HG02852 (cell line): ENCODE results near the gene C1QTNF5.

ENCODE experiments used
- ATAC-seq: cut with Tn5 transposase; IDR thresholded peaks from one replicate; pipeline ENCODE4 v1.9.1; 2021; ENCODE audit warnings: mild to moderate bottlenecking, moderate library complexity; ENCODE audit not compliant: unreplicated experiment

Gene C1QTNF5

GRCh38 chr11:119318240-119319135 lies 22.2 kb downstream of the C1QTNF5 start:
- ATAC-seq: no peak

DNA sequence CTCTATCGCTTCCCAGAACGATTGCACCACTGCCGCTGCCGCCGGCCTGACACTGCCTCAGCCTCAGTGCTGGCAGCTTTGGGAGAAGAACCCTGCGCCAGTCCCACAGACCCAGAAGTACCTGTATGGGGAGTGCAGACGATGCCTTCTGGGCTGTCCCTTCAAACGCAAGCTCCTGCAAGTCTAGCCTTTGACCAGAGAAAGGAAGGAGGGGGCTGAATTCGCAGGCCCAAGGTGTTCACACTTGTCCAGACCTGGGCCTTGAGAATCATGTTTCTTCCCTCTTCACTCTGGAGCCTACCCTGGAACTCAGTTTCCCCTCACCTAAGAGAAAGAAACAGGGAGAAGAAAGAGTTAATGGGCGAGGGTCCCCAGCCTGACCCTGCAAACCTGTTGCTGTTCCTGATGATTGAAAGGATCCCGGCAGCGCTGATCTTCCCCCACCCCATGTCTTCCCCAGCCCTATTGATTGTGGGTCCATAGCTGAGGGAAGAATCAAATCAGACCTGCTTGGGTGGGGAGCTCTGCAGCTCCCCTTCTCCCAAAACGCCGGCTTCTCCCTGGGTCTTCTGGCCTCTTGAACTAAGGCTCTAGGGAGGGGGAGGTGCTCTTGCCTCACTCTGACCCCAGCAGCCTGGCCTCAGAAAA lies 23.0 kb downstream of the C1QTNF5 start:
- ATAC-seq: no peak

DNA sequence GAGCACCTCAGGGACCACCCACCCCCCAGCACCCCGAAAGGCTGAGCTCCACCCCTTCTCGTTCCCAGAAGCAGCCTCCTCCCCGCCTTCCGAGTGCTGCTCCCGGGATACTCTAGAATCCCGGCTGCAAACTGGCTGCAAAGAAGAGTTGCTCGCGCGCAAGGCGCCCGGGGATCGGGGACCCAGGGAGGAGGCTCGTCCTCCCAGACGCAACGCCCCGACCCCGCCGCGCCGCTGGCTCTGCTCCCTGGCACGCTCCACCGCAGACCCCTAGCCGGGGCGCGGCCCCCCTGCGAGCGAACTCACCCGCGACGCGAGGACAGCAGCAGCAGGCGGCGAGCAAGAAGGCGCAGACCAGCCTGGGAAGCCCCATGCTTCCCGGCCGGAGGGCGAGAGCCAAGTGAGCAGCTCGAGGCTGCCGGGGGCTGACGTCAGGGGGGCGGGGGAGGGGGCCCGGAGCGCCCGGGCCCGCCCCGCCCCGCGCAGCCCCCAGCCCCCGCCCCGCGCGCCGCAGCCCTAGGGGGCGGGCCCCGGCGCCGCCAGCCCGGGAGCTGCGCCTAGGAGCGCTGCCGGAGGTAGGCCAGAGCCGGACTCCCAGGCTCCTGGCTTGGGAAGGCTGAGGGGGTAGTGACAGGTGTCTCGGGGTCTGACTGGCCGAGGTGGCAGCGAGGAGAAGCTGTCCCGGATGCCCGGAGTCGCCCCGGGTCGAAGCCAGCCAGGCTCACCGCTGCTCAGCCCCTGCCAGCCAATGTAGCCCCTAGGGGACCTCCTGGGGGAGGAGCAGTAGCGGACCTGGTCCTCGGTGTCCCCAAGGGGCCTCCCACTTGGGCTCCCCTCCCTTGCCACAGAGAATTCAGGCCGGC lies 23.7 kb downstream of the C1QTNF5 start, which contains the start of gene MCAM:
TSS of gene MCAM (minus strand) at position 402 of the 863 bp plus-strand sequence. CDS start at position 373, 29 bp downstream.
- ATAC-seq: no peak

GRCh38 chr11:119316016-119316728 lies 24.5 kb downstream of the C1QTNF5 start:
- ATAC-seq: no peak

DNA sequence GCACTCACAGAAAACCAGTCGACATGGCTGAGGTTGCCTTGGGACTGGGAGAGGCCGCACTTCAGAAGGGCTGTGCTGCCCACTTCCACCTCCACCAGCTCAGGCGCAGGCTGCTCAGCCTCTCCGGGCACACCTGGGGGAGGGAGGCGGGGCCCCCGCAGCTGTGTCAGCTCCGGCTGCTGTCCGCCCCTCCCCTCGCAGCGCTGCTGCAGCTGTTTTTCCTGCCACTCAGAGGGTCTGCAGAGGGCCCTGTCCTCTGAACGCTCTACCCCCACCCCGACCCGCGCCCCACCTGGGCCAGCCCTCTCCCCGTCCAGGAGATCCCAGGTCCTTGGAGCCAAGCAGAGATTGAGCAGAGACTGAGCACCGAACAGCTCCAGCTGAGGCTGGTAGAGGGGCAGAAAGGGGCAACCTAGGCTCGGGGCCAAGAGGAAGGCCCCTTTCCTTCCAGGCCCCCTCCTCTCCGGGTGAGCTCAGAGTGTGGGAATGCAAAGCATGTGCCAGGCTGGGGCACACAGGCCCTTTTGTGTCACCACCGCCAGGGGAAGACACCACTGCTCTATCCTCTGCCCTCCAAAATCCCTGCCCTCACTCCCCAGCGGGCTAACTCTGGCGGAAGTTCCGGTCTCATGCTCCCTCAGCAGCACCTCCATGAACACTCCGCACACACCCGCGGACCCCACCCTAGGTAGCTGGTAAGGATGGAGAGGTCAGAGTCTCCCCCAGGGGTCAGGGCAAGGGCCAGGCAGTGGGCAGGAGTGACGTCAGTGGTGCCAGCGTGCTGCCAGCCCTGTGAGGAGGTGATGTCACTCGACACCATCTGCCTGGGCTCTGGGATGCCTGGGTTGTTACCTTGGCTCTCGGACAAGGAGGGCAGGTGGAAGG lies 25.3 kb downstream of the C1QTNF5 start:
- ATAC-seq: no peak

- no peak for ATAC-seq
Observed at GRCh38 chr11:119314726-119315125, 26.0 kb downstream of the C1QTNF5 start.

GRCh38 chr11:119310682-119311052 lies 30.0 kb downstream of the C1QTNF5 start:
- ATAC-seq: no peak

GRCh38 chr11:119309953-119310681 lies 30.6 kb downstream of the C1QTNF5 start:
- ATAC-seq: no peak

GRCh38 chr11:119309411-119309810 lies 31.3 kb downstream of the C1QTNF5 start:
- no peak for ATAC-seq

GRCh38 chr11:119307974-119308373 lies 32.7 kb downstream of the C1QTNF5 start:
- ATAC-seq: no peak

DNA sequence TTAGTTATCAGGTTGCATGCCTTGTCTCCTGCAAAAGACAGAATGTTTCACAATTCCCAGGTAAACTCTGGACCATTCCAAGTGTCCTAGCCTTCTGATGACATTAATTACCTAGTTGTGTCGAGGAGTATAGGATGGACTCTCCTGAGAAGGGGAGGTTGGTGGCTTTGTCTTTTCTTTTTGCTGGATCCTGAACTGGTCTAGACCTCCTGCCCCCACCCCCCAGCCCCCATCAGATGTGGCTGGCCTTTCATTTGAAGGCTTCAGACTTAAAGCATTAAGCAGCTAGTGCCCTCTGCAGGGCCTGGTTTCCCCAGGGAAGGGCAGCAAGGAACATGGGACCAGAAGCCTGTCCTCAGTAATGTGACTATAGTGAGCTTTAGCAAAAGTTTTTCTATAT lies 33.5 kb downstream of the C1QTNF5 start:
- ATAC-seq: no peak

- ATAC-seq: no peak
Observed at GRCh38 chr11:119306373-119306890, 34.3 kb downstream of the C1QTNF5 start.

GRCh38 chr11:119305556-119306372 lies 34.9 kb downstream of the C1QTNF5 start:
- ATAC-seq: no peak

DNA sequence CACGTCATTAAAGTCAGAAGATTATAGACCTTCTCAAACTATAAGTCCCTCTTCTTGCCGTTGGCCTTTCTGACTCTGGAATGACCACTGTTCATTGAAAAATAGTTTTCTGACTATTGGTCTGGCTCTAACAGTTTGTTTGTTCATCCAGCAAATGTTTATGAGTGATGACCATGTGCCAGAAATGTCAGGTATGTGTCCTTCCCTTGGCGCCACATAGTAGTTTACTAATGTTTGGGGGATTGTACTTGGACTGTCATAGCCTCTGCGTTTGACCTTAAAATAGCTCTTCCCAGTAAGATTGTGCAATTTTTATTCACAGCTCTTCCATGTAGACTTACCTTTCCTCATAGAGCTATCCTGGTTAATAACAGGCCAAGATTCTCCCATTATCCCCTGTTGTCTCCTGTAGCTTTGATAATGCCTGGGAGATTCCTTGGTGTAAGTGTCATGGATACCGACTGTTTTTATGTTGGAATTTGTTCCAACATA lies 37.4 kb downstream of the C1QTNF5 start:
- ATAC-seq: no peak

DNA sequence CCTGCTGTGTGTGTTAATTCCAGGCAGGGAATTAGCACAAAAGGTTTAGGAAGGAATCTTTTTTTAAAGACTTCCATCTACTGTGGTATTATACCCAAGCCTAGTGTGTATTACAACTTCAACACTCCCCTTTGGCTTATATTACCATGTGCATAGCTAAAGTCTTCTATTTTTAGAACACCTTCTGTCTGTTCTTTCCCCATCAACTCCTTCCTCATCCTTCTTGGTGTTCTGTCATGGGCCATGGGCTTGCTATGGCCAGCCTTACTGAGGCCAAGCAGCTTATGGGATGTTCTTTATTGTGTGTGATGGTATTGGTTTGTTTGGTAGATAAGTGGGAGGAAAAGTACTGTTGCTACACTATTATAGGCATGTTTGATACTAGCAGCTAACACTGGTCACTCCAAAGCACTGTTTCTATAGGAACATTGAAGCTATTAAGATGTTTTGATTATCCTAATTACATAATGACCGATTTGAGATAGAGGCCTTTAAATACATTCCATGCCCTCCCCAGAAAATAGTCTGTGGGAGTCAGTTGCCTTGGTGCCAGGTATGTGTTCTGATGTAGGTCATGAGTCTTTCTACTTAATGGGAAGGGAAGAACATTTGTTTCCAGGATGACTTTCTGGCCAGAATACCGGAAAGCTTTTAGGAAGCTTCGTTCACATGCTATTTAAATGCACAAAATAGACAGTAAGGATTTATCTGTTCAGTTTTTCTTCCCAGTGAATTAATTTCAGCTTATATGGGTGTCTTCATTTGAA lies 40.3 kb downstream of the C1QTNF5 start:
- ATAC-seq: no peak

DNA sequence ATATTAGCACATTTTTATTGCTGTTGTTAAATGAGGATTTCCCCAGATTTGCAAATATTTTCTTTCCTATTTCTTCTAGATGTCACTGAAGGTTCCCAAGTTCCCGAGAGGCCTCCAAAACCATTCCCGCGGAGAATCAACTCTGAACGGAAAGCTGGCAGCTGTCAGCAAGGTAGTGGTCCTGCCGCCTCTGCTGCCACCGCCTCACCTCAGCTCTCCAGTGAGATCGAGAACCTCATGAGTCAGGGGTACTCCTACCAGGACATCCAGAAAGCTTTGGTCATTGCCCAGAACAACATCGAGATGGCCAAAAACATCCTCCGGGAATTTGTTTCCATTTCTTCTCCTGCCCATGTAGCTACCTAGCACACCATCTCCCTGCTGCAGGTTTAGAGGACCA lies 41.3 kb downstream of the C1QTNF5 start:
- no peak for ATAC-seq

DNA sequence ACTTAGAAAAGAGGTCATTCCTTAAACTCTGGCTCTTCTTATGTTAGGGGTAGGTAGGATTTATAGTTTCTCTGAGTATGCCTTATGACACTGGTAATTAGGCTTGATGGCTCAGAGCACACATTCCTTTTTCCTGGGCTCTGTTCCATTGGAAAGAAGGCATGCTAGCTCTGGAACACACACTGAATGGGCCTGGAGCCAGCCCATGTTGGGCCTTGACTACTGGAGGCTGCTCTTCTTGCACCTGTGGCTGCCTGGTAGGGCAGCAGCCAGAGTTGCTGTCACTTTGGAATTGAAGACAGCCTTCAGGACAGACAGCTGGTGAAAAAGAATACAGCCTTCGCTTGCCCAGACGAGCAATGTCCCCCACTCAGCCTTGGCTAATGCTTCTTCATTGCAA lies 42.0 kb downstream of the C1QTNF5 start:
- ATAC-seq: no peak
